Body of pancreas (tissue), 4 donors: ENCODE measurements around the gene ACAD9.

Source experiments
- CTCF ChIP-seq, 7 experiments: fragments of 450-650 bp in 4 of 7; fragments of 200-600 bp in 3 of 7; sonication (generic) in 3 of 7; IDR thresholded peaks; one replicate each; pipeline ENCODE4 v1.5.1; 2016 to 2019; ENCODE audit warnings: antibody characterized with exemption in 7 of 7
- POLR2A ChIP-seq, 3 donors: fragments of 450-650 bp; IDR thresholded peaks; one replicate each; pipeline ENCODE4 v1.6.1; 2016; ENCODE audit warnings: antibody characterized with exemption in 3 of 3, mild to moderate bottlenecking in 2 of 3

GRCh38 chr3:128849911-128850455 lies 29.4 kb upstream of the ACAD9 start:
- TF ChIP-seq CTCF (IDR thresholded peaks at IDR 0.05) = no peak
- no peak for TF ChIP-seq POLR2A (IDR thresholded peaks at IDR 0.05)
